Mammary epithelial cell (primary cell): ENCODE results near the gene LTBP3.

ENCODE experiments used
- EZH2 ChIP-seq: IDR thresholded peaks from 2 replicates; pipeline ENCODE4 v1.6.1; 2012; ENCODE audit warnings: low read length, inconsistent platforms, borderline replicate concordance
- TF ChIP-seq, protein P1 (sequence below), 2 donors: IDR thresholded peaks in 1 of 2; conservative IDR thresholded peaks in 1 of 2; 2 replicates each; pipeline ENCODE4 v1.5.1; 2011 to 2012; ENCODE audit warnings: inconsistent platforms in 2 of 2, low read length in 2 of 2, mild to moderate bottlenecking in 2 of 2, control low read depth in 1 of 2, low read depth in 1 of 2; ENCODE audit not compliant: insufficient read depth in 1 of 2; ENCODE audit errors: extremely low read depth in 1 of 2

DNA sequence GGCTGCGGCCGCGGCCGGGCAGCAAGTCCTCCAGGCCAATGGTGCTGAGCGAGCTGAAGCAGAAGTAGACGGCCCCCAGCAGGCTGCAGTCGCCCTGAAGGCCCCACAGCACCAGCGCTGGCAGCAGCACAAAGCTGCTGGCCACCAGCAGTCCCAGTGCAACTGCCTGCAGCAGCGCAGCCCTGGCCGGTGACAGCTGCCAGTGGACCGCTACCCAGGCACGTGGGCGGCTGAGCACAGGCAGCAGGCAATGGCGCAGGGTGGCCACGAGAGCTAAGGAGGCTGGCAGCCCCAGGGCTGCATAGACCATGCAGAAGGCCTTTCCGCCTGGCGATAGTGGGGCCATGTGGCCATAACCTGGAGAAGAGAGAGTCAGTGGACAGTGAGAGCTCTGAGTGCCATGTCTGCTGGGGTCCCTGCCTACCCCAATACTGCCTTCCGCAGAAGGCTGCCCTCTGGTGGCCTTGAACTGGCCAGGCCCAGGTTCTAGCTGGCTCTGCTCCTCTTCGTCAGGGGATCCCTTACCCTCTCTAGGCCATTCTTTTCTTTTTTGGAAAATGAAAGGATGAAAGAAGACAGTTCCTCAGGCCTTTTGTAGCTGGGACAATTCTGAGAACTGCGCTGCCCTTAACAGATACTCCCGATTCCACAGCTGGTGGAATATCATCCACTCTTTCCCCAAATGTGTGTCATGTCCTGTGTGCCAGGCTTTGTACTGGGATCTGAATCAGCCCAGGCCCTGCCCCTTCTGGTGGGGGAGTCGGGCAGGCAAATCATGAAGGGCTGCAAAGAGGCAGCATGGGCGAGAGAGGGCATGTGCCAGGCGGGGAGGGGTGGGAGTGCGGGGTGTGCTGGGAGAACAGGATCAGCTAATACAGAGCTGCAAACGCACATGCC lies 35.6 kb upstream of the LTBP3 start:
- TF ChIP-seq, protein P1, sequence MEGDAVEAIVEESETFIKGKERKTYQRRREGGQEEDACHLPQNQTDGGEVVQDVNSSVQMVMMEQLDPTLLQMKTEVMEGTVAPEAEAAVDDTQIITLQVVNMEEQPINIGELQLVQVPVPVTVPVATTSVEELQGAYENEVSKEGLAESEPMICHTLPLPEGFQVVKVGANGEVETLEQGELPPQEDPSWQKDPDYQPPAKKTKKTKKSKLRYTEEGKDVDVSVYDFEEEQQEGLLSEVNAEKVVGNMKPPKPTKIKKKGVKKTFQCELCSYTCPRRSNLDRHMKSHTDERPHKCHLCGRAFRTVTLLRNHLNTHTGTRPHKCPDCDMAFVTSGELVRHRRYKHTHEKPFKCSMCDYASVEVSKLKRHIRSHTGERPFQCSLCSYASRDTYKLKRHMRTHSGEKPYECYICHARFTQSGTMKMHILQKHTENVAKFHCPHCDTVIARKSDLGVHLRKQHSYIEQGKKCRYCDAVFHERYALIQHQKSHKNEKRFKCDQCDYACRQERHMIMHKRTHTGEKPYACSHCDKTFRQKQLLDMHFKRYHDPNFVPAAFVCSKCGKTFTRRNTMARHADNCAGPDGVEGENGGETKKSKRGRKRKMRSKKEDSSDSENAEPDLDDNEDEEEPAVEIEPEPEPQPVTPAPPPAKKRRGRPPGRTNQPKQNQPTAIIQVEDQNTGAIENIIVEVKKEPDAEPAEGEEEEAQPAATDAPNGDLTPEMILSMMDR (conservative IDR thresholded peaks at IDR 0.05 in 1 of 2, IDR thresholded peaks at IDR 0.05 in 1 of 2; ENCODE audit: extremely low read depth in 1 of 2, insufficient read depth in 1 of 2, low read depth in 1 of 2, low read length in 2 of 2): peak; percentile 64 to 77
- no peak for TF ChIP-seq EZH2
